ENCODE data around the gene SLX9.

- peak; percentile 33 for TF ChIP-seq CTCF (IDR thresholded peaks at IDR 0.05; ENCODE audit: borderline replicate concordance, extremely low read depth, low read length, poor library complexity, severe bottlenecking)
- TF ChIP-seq EZH2 (IDR thresholded peaks at IDR 0.05; ENCODE audit: borderline replicate concordance, low read depth, low read length, severe bottlenecking): no peak
Observed at GRCh38 chr21:44911384-44912157, 28.3 kb upstream of the SLX9 start.

Measured in DND-41 (cell line).